HEK293 (cell line): Measurements from ENCODE around the gene MSANTD2.

Experiments
- CTCF ChIA-PET: fragments of 350-600 bp; formaldehyde crosslinking; extraction: SDS; loops from one replicate; lab custom pipeline; 2021; ENCODE audit warnings: antibody characterized with exemption; lab: Yijun Ruan, JAX
- POLR2A ChIA-PET: fragments of 300-600 bp; formaldehyde crosslinking; extraction: SDS; loops from one replicate; lab custom pipeline; 2020; ENCODE audit warnings: antibody characterized with exemption, inconsistent platforms; lab: Yijun Ruan, JAX
- H3K27ac ChIP-seq: fragments of 200-500 bp; sonication (Bioruptor generic); 2 replicates; pipeline ENCODE4 v1.5.1; 2014; ENCODE audit warnings: low read depth, low read length, control low read depth, inconsistent platforms; ENCODE audit errors: extremely low read depth
- H3K36me3 ChIP-seq, 2 experiments: fragments of 200-500 bp in 1 of 2; sonication (Bioruptor generic) in 1 of 2; 1 replicate in 1 of 2; 2 replicates in 1 of 2; pipeline ENCODE4 v1.5.1; 2014 to 2017; ENCODE audit warnings: inconsistent platforms in 2 of 2, low read length in 2 of 2; ENCODE audit not compliant: control insufficient read depth in 2 of 2, insufficient read depth in 1 of 2
- H3K4me1 ChIP-seq: fragments of 200-500 bp; sonication (Bioruptor generic); 2 replicates; pipeline ENCODE4 v1.5.1; 2014; ENCODE audit warnings: mild to moderate bottlenecking, low read length, inconsistent platforms; ENCODE audit not compliant: control insufficient read depth, insufficient read depth
- H3K4me3 ChIP-seq: 2 replicates; pipeline ENCODE4 v1.5.1; 2011; ENCODE audit warnings: low read depth, mild to moderate bottlenecking, control low read depth, low read length, moderate library complexity
- H3K9me3 ChIP-seq: fragments of 200-500 bp; sonication (Bioruptor generic); 2 replicates; pipeline ENCODE4 v1.5.1; 2014; ENCODE audit warnings: low read depth, low read length, inconsistent platforms; ENCODE audit not compliant: control insufficient read depth, insufficient read depth
- FEZF1 ChIP-seq: fragments of 450-650 bp; formaldehyde crosslinking; IDR thresholded peaks from 2 replicates; pipeline ENCODE4 v1.5.1; 2016; ENCODE audit warnings: missing biosample characterization, missing genetic modification characterization
- GLIS1 ChIP-seq: fragments of 450-650 bp; formaldehyde crosslinking; IDR thresholded peaks from 2 replicates; pipeline ENCODE4 v1.5.1; 2016; ENCODE audit warnings: missing biosample characterization, missing genetic modification characterization
- ZBTB8A ChIP-seq: fragments of 450-650 bp; formaldehyde crosslinking; IDR thresholded peaks from 2 replicates; pipeline ENCODE4 v1.5.1; 2016; ENCODE audit warnings: missing biosample characterization, missing genetic modification characterization
- ZIC2 ChIP-seq: fragments of 450-650 bp; formaldehyde crosslinking; IDR thresholded peaks from 2 replicates; pipeline ENCODE4 v1.5.1; 2016; ENCODE audit warnings: missing biosample characterization, missing genetic modification characterization
- ZNF146 ChIP-seq: fragments of 450-650 bp; formaldehyde crosslinking; IDR thresholded peaks from 2 replicates; pipeline ENCODE4 v1.5.1; 2016; ENCODE audit warnings: missing biosample characterization, missing genetic modification characterization
- ZNF174 ChIP-seq: fragments of 450-650 bp; formaldehyde crosslinking; IDR thresholded peaks from 2 replicates; pipeline ENCODE4 v1.5.0; 2017; ENCODE audit warnings: missing biosample characterization, mild to moderate bottlenecking, missing genetic modification characterization
- ZNF292 ChIP-seq: fragments of 450-650 bp; formaldehyde crosslinking; IDR thresholded peaks from 2 replicates; pipeline ENCODE4 v1.5.1; 2016; ENCODE audit warnings: low read depth, missing biosample characterization, missing genetic modification characterization, borderline replicate concordance
- ZNF341 ChIP-seq: fragments of 450-650 bp; formaldehyde crosslinking; IDR thresholded peaks from 2 replicates; pipeline ENCODE4; 2016; ENCODE audit warnings: low read depth, missing biosample characterization, missing genetic modification characterization
- ZNF768 ChIP-seq: fragments of 450-650 bp; formaldehyde crosslinking; IDR thresholded peaks from 2 replicates; pipeline ENCODE4 v1.5.1; 2018; ENCODE audit warnings: missing biosample characterization, mild to moderate bottlenecking, missing genetic modification characterization
- ZNF843 ChIP-seq: fragments of 450-650 bp; formaldehyde crosslinking; IDR thresholded peaks from 2 replicates; pipeline ENCODE4 v1.5.1; 2016; ENCODE audit warnings: missing biosample characterization, missing genetic modification characterization
- ZSCAN18 ChIP-seq: fragments of 450-650 bp; formaldehyde crosslinking; IDR thresholded peaks from 2 replicates; pipeline ENCODE4 v1.5.1; 2016; ENCODE audit warnings: missing biosample characterization, missing genetic modification characterization
- ZXDB ChIP-seq: fragments of 450-650 bp; formaldehyde crosslinking; IDR thresholded peaks from 2 replicates; pipeline ENCODE4 v1.5.1; 2016; ENCODE audit warnings: missing biosample characterization, missing genetic modification characterization
- TF ChIP-seq, protein P1 (sequence below): fragments of 450-650 bp; formaldehyde crosslinking; IDR thresholded peaks from 2 replicates; pipeline ENCODE4 v1.5.1; 2017; ENCODE audit warnings: missing biosample characterization, missing genetic modification characterization
- TF ChIP-seq, protein P2 (sequence below): fragments of 450-650 bp; formaldehyde crosslinking; IDR thresholded peaks from 2 replicates; pipeline ENCODE4 v1.5.1; 2016; ENCODE audit warnings: missing biosample characterization, missing genetic modification characterization

Gene MSANTD2

GRCh38 chr11:124724979-124725718, 75.1 kb downstream of the MSANTD2 start:
- H3K9me3 ChIP-seq: no peaks in the 10 kb centered on the region
- ChIA-PET POLR2A (interaction anchor here (1.1 kb wide), 1 partner anchor 15 kb away, joined by 5 read pairs; the partner anchor contains the start of gene NRGN), CTCF (interaction anchor here (1.0 kb wide), 1 partner anchor 109 kb away, joined by 5 read pairs; no protein-coding TSS in a partner anchor)
- TF ChIP-seq ZNF341 (tag by site-specific recombination): peak; percentile 23; the same call in 1 of the 2 replicates
- TF ChIP-seq, protein P1, sequence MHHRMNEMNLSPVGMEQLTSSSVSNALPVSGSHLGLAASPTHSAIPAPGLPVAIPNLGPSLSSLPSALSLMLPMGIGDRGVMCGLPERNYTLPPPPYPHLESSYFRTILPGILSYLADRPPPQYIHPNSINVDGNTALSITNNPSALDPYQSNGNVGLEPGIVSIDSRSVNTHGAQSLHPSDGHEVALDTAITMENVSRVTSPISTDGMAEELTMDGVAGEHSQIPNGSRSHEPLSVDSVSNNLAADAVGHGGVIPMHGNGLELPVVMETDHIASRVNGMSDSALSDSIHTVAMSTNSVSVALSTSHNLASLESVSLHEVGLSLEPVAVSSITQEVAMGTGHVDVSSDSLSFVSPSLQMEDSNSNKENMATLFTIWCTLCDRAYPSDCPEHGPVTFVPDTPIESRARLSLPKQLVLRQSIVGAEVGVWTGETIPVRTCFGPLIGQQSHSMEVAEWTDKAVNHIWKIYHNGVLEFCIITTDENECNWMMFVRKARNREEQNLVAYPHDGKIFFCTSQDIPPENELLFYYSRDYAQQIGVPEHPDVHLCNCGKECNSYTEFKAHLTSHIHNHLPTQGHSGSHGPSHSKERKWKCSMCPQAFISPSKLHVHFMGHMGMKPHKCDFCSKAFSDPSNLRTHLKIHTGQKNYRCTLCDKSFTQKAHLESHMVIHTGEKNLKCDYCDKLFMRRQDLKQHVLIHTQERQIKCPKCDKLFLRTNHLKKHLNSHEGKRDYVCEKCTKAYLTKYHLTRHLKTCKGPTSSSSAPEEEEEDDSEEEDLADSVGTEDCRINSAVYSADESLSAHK (tag by site-specific recombination): no peak
- peaks cover 3% of the 10 kb centered on the region; the same call in 1 of the 2 replicates for H3K4me1 ChIP-seq
- H3K27ac ChIP-seq: no peak overlapping the region
- no peak overlapping the region for H3K4me3 ChIP-seq
- H3K36me3 ChIP-seq: no peaks in the 10 kb centered on the region

- Histone ChIP-seq H3K9me3 (no peaks in the 10 kb centered on the region), H3K27ac (no peak overlapping the region), H3K4me3 (no peak overlapping the region), H3K36me3 (no peaks in the 10 kb centered on the region), H3K4me1 (peaks cover 3% of the 10 kb centered on the region; the same call in 1 of the 2 replicates)
- CTCF ChIA-PET: no interaction called here
- no peak for TF ChIP-seq FEZF1 (tag by site-specific recombination)
- TF ChIP-seq ZNF174: no peak
- TF ChIP-seq ZNF292 (tag by site-specific recombination): no peak
- TF ChIP-seq ZBTB8A: no peak
- TF ChIP-seq ZXDB (tag by site-specific recombination): no peak
- no peak for TF ChIP-seq ZNF146 (tag by site-specific recombination)
- TF ChIP-seq ZNF843: no peak
- TF ChIP-seq ZSCAN18: no peak
- TF ChIP-seq, protein P2, sequence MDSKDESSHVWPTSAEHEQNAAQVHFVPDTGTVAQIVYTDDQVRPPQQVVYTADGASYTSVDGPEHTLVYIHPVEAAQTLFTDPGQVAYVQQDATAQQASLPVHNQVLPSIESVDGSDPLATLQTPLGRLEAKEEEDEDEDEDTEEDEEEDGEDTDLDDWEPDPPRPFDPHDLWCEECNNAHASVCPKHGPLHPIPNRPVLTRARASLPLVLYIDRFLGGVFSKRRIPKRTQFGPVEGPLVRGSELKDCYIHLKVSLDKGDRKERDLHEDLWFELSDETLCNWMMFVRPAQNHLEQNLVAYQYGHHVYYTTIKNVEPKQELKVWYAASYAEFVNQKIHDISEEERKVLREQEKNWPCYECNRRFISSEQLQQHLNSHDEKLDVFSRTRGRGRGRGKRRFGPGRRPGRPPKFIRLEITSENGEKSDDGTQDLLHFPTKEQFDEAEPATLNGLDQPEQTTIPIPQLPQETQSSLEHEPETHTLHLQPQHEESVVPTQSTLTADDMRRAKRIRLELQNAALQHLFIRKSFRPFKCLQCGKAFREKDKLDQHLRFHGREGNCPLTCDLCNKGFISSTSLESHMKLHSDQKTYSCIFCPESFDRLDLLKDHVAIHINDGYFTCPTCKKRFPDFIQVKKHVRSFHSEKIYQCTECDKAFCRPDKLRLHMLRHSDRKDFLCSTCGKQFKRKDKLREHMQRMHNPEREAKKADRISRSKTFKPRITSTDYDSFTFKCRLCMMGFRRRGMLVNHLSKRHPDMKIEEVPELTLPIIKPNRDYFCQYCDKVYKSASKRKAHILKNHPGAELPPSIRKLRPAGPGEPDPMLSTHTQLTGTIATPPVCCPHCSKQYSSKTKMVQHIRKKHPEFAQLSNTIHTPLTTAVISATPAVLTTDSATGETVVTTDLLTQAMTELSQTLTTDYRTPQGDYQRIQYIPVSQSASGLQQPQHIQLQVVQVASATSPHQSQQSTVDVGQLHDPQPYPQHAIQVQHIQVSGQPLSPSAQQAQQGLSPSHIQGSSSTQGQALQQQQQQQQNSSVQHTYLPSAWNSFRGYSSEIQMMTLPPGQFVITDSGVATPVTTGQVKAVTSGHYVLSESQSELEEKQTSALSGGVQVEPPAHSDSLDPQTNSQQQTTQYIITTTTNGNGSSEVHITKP (tag by site-specific recombination): no peak
- POLR2A ChIA-PET: no interaction called here
Measured at GRCh38 chr11:124722176-124722575, 78.0 kb downstream of the MSANTD2 start.

DNA sequence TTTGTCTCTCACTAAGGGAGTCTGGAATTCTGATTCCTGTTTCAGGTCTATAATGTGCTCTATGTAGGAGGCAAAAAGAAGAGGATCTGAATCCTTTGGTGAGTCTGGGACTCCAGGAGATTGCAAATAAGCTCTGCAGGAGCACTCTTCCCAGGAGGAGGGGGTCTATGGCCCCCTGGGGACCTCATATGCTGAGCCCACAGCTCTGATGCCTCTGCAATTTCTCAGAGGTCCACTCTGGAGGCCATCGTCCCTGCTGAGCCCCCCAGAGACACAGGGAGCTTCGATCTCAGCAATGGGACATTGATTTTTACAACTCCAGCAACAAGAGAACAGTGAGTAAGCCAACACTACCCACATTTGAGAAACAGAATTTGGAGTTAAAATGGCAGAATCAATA, 80.7 kb downstream of the MSANTD2 start:
- CTCF ChIA-PET: interaction anchor here (0.7 to 1.0 kb wide), 3 partner anchors 21 to 117 kb away, joined by 3 read pairs; no protein-coding TSS in a partner anchor

More for the DNA sequence above, 80.7 kb downstream of the MSANTD2 start:
- TF ChIP-seq ZNF768: no peak
- peak; percentile 61 for TF ChIP-seq ZIC2 (tag by site-specific recombination)
- peak; percentile 86 for TF ChIP-seq GLIS1
- TF ChIP-seq, all 188 proteins: peak for 2
- Histone ChIP-seq H3K4me3 (no peak overlapping the region), H3K36me3 (no peaks in the 10 kb centered on the region), H3K27ac (no peak overlapping the region), H3K9me3 (no peaks in the 10 kb centered on the region), H3K4me1 (no peaks in the 10 kb centered on the region)
- POLR2A ChIA-PET: no interaction called here
